K562 (cell line): ENCODE measurements around the gene SF3B4. TPM values are rescaled to one million over a fixed set of nuclear protein-coding genes. Genes with fewer than 3 reads are reported as not detected.
A peak's percentile ranks its signal among the peaks of the same experiment; 100 is the strongest.

Source experiments
- CBX5 ChIP-seq: IDR thresholded peaks from 2 replicates; pipeline ENCODE4 v1.6.1; 2014; ENCODE audit warnings: low read depth, borderline replicate concordance
- ETV1 ChIP-seq: fragments of 450-650 bp; conservative IDR thresholded peaks from 2 replicates; pipeline ENCODE4 v1.6.1; 2016; ENCODE audit warnings: missing genetic modification characterization, control low read depth, low read depth, missing compliant biosample characterization
- POLR2B ChIP-seq: fragments of 450-650 bp; IDR thresholded peaks from 2 replicates; pipeline ENCODE4 v1.6.1; 2018; ENCODE audit warnings: low read depth; ENCODE audit not compliant: partially characterized antibody
- PURB ChIP-seq: sonication (generic); formaldehyde crosslinking; IDR thresholded peaks from 2 replicates; pipeline ENCODE4 v1.9.0; 2021; ENCODE audit warnings: low read depth, mild to moderate bottlenecking, missing genetic modification reagents
- RFX7 ChIP-seq: fragments of 250-450 bp; sonication (Bioruptor Pico); IDR thresholded peaks from 2 replicates; pipeline ENCODE4 v1.5.1; 2021; ENCODE audit warnings: mild to moderate bottlenecking
- RREB1 ChIP-seq: fragments of 250-450 bp; sonication (Bioruptor Pico); IDR thresholded peaks from 2 replicates; pipeline ENCODE4 v1.4.0; 2020
- SMARCA4 ChIP-seq: fragments of 450-650 bp; IDR thresholded peaks from 2 replicates; pipeline ENCODE4 v1.6.1; 2016
- ZBTB40 ChIP-seq, 2 experiments: fragments of 450-650 bp in 1 of 2; sonication (generic) in 1 of 2; formaldehyde crosslinking in 1 of 2; IDR thresholded peaks; 2 replicates each; pipeline versions ENCODE4 v1.7.1 to v1.9.0; 2016 to 2022; ENCODE audit warnings: inconsistent platforms in 1 of 2, mild to moderate bottlenecking in 1 of 2, missing genetic modification reagents in 1 of 2
- ZFP91 ChIP-seq: sonication (generic); formaldehyde crosslinking; IDR thresholded peaks from 2 replicates; pipeline ENCODE4 v1.8.0; 2022; ENCODE audit warnings: mild to moderate bottlenecking, missing genetic modification reagents
- polyA plus RNA-seq, 8 experiments: library from polyadenylated mRNA; depleted of rRNA in 4 of 8; stranded (reverse) in 5 of 8; unstranded in 3 of 8; fragments of >200 nt; fragmentation: Nextera tagmentation in 2 of 8; fragmentation: Illumina TruSeq in 1 of 8; extraction: Ambion mirVana in 2 of 8; extraction: Trizol in 1 of 8; gene quantifications; 2 replicates each; pipeline versions ENCODE4 v1.2.1 to v1.2.3, GENCODE V29; 2011 to 2014; ENCODE audit warnings: inconsistent platforms in 1 of 8, missing spikeins in 1 of 8
- total RNA-seq, 7 experiments: library from RNA; depleted of rRNA in 6 of 7; stranded (reverse); fragments of >200 nt in 6 of 7; fragmentation: Illumina TruSeq in 2 of 7; extraction: Trizol in 2 of 7; gene quantifications; 2 replicates each; pipeline versions ENCODE4 v1.2.1 to v1.2.3, GENCODE V29; 2011 to 2021; ENCODE audit warnings: low replicate concordance in 1 of 7

Gene SF3B4
- total and polyA plus RNA-seq, 9 of the 15 experiments (the other 6 are each of a cell fraction or from before 2014, with no cell fraction given), result 3.0 to 88.0 (median 26.1) TPM

- TF ChIP-seq RREB1 (CRISPR knock-in tag) (no peak), POLR2B (peak; percentile 13), CBX5 (no peak), RFX7 (peak; percentile 85; the same call in 1 of the 2 replicates), PURB (CRISPR knock-in tag) (no peak), ETV1 (tag) (no peak), ZFP91 (CRISPR knock-in tag) (no peak), ZBTB40 (IDR thresholded peaks at IDR 0.05) (no peak), ZBTB40 (CRISPR knock-in tag; IDR thresholded peaks at IDR 0.05) (0 out of 2 replicates have a peak, but pooled peaks have one; percentile 7), SMARCA4 (no peak)
Observed at GRCh38 chr1:149885339-149886120, 42.1 kb downstream of the SF3B4 start (continued).
